Upper lobe of right lung (tissue), 1 donor: Measurements from ENCODE around the gene EIF1B. TPM values are rescaled to one million over a fixed set of nuclear protein-coding genes. Genes with fewer than 3 reads are reported as not detected.

Source experiments
- ATAC-seq: fragments of 200-7000 bp; cut with Tn5 transposase; one replicate; pipeline ENCODE4 v1.9.1; 2020; ENCODE audit warnings: mild to moderate bottlenecking, moderate library complexity
- DNase-seq: peaks from one replicate; pipeline ENCODE4 v3.0.0-alpha.2; 2020
- H3K27ac ChIP-seq: fragments of 200-600 bp; one replicate; pipeline ENCODE4 v1.8.0; 2022
- H3K27me3 ChIP-seq: fragments of 200-600 bp; one replicate; pipeline ENCODE4 v1.8.0; 2022; ENCODE audit warnings: mild to moderate bottlenecking
- H3K36me3 ChIP-seq: fragments of 200-600 bp; one replicate; pipeline ENCODE4 v1.8.0; 2022
- H3K4me1 ChIP-seq: fragments of 200-600 bp; one replicate; pipeline ENCODE4 v1.8.0; 2022
- H3K4me3 ChIP-seq: fragments of 200-600 bp; one replicate; pipeline ENCODE4 v1.8.0; 2022; ENCODE audit warnings: mild to moderate bottlenecking
- H3K9me3 ChIP-seq: fragments of 200-600 bp; one replicate; pipeline ENCODE4 v1.8.0; 2022
- CTCF ChIP-seq: fragments of 200-600 bp; IDR thresholded peaks from one replicate; pipeline ENCODE4 v1.8.0; 2022; ENCODE audit warnings: antibody characterized with exemption
- intact Hi-C: fragments of 100-400 bp; cut with DNase I; formaldehyde crosslinking; loops from one replicate; pipeline ENCODE4 v1.11.0; 2022
- total RNA-seq: library from RNA; stranded (reverse); fragmentation: NEBNext Ultra II Directional; extraction: Animal tissue kit (Norgen Biotek cat#: 25700); gene quantifications from one replicate; pipeline ENCODE4 v1.2.1, GENCODE V29; 2021
- donor health status: DM: no; HTN: yes; CAD: no; lungs with severe emphysema.

Gene EIF1B
- total RNA-seq, 1 donor from 2014 or later, result 54.4 TPM

DNA sequence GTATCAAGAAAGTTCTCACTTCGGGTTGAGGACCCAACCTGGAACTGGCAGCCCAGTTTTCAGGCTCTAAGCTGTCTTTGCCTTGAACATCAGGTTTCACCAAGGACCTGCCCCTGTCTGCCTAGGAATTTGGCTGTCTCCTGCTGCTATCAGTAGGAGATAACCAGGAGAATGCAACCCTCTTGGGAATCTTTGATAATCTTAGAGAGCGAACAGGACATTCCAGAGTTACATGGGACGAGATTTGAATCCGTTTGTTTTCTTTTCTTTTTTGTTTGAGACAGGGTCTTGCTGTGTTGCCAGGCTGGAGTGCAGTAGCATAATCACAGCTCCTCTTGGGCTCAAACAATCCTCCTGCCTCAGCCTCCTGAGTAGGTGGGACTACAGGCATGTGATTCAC lies 18.0 kb upstream of the EIF1B start:
- Histone ChIP-seq H3K9me3 (no peaks in the 10 kb centered on the region), H3K27me3 (no peaks in the 10 kb centered on the region), H3K4me1 (no peaks in the 10 kb centered on the region), H3K36me3 (no peaks in the 10 kb centered on the region), H3K27ac (no peak overlapping the region), H3K4me3 (no peak overlapping the region)
- ATAC-seq (no peak), DNase-seq (no peak)
- TF ChIP-seq CTCF, result no peak
- intact Hi-C loops, result no loop called here

DNA sequence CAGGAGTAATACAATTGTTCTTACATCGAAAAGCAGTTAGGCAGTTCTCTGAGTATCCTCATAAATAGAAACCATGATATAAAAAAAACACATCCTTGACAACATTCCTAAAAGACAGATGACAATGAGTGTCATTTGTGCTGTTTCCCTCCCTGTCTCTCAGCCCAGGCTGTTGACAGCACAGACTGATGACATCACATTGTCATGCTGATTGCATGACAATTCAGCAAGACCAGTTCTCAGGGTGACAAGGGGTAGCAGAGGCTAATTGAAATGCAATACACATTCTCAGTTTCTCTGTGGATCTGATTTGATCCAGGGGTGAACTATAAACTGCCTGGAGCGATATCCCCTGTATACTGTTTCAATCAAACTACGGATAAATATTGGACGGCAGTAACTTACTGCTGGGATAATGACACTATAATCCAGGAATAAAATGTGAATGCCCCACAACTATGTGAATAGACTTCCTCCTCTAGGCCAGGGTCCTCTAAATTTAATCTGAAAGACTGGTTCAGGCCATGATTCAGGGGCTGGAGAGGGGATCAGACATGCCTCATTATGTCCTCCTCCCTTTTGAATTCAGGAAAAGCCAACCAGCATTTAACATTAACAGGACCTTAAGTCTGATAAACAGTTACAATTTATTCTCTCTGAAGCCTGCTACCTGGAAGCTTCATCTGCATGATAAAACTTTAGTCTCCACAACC lies 16.7 kb upstream of the EIF1B start:
- no peak for ATAC-seq
- H3K27ac ChIP-seq, result no peak overlapping the region
- intact Hi-C loops, result no loop called here

GRCh38 chr3:40294434-40294833 lies 15.1 kb upstream of the EIF1B start:
- ATAC-seq, result no peak
- no peaks in the 10 kb centered on the region for H3K9me3 ChIP-seq
- intact Hi-C loops, result no loop called here
- H3K4me1 ChIP-seq, result peaks cover 4% of the 10 kb centered on the region
- H3K27ac ChIP-seq, result no peak overlapping the region
- H3K4me3 ChIP-seq, result no peak overlapping the region
- H3K36me3 ChIP-seq, result no peaks in the 10 kb centered on the region
- DNase-seq, result no peak
- no peaks in the 10 kb centered on the region for H3K27me3 ChIP-seq
- TF ChIP-seq CTCF, result no peak

More for the DNA sequence above, 16.7 kb upstream of the EIF1B start:
- TF ChIP-seq CTCF, result no peak
- Histone ChIP-seq H3K4me1 (no peaks in the 10 kb centered on the region), H3K4me3 (no peak overlapping the region), H3K36me3 (no peaks in the 10 kb centered on the region), H3K9me3 (no peaks in the 10 kb centered on the region), H3K27me3 (no peaks in the 10 kb centered on the region)
- DNase-seq, result no peak

DNA sequence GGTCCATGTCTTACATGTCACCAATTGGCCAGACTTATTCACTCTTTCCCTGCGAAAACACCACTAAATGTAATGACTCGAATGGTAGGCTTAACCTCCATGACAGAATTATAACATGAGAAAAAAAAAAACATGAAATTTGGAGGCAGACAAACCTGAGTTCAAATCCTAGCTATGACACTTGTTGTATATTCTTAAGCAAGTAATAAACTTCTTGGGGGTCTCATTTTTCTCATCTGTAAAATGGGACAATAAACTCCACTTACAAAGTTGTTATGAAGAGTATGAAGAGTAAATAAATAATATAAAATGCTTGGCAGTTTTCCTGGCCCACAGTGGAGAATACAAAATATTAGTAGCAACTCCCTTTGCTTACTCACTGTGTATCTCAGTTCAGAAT lies 11.4 kb upstream of the EIF1B start:
- H3K9me3 ChIP-seq, result no peaks in the 10 kb centered on the region
- no peaks in the 10 kb centered on the region for H3K36me3 ChIP-seq
- no peak overlapping the region for H3K27ac ChIP-seq
- ATAC-seq (no peak), DNase-seq (no peak)
- no peak overlapping the region for H3K4me3 ChIP-seq
- intact Hi-C loops, result no loop called here
- H3K27me3 ChIP-seq, result no peaks in the 10 kb centered on the region
- no peak for TF ChIP-seq CTCF
- H3K4me1 ChIP-seq, result peaks cover 6% of the 10 kb centered on the region

DNA sequence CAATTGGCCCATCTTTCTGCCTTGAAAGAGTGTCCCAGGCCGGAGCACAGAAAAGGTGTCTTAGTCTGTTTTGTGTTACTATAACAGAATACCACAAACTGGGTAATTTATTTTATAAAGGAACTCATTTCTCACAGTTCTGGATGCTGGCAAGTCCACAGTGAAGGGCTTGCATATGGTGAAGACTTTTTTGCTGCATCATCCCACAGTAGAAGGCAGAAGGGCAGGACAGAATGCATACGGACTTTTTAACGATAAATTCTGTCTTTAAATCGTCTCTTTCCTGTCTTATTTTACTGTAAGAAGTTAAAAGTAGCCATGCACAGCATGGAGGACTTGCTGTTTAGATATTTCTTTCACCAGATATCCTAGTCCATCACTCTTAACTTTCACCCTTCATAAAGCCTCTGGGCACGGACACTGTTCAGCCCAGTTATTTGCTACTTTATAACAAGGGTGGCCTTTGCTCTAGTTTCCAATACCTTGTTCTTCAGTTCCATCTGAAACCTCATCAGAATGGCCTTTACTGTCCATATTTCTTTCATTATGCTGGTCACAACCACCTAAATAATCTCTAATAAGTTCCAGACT lies 10.3 kb upstream of the EIF1B start:
- Histone ChIP-seq H3K4me1 (peaks cover 6% of the 10 kb centered on the region), H3K27ac (peak overlapping the region; percentile 63), H3K4me3 (no peak overlapping the region), H3K9me3 (no peaks in the 10 kb centered on the region), H3K36me3 (no peaks in the 10 kb centered on the region), H3K27me3 (no peaks in the 10 kb centered on the region)
- intact Hi-C loops, result no loop called here
- TF ChIP-seq CTCF, result no peak
- no peak for DNase-seq
- no peak for ATAC-seq
